ENCODE measurements around the gene PTPN11.

GRCh38 chr12:112540021-112540420 is 121.3 kb downstream of the PTPN11 start:
- no peak for TF ChIP-seq CTCF (IDR thresholded peaks at IDR 0.05; ENCODE audit: extremely low read depth in 1 of 2, insufficient read depth in 1 of 2, low read depth in 1 of 2, low read length in 2 of 2)
- TF ChIP-seq MAX (IDR thresholded peaks at IDR 0.05; ENCODE audit: insufficient read depth, insufficient read length): no peak
- no peak for TF ChIP-seq POLR2AphosphoS5 (IDR thresholded peaks at IDR 0.05; ENCODE audit: insufficient read depth, low read depth, low read length)
- no peak for TF ChIP-seq EZH2 (IDR thresholded peaks at IDR 0.05; ENCODE audit: borderline replicate concordance, low read depth, low read length, severe bottlenecking)
- no peak for TF ChIP-seq MYC (IDR thresholded peaks at IDR 0.05; ENCODE audit: low read depth, low read length)
- no peak for TF ChIP-seq POLR2A (IDR thresholded peaks at IDR 0.05; ENCODE audit: low read depth, low read length)
- no peak for TF ChIP-seq FOS (IDR thresholded peaks at IDR 0.05; ENCODE audit: borderline replicate concordance, insufficient read depth, low read length)
- TF ChIP-seq JUN (IDR thresholded peaks at IDR 0.05; ENCODE audit: borderline replicate concordance, insufficient read depth, insufficient read length, low read depth): no peak
- TF ChIP-seq GATA2 (IDR thresholded peaks at IDR 0.05; ENCODE audit: insufficient read depth, insufficient read length, low read depth, low read length): no peak
